Mucosa of descending colon (tissue), 3 donors: Measurements from ENCODE around the gene CTDNEP1. TPM values are rescaled to one million over a fixed set of nuclear protein-coding genes. Genes with fewer than 3 reads are reported as not detected.
A peak's percentile ranks its signal among the peaks of the same experiment; 100 is the strongest.

Experiments used
- ATAC-seq: fragments of 200-7000 bp; cut with Tn5 transposase; one replicate; pipeline ENCODE4 v1.9.1; 2020; ENCODE audit warnings: mild to moderate bottlenecking, moderate library complexity
- DNase-seq, 3 donors: peaks; one replicate each; pipeline ENCODE4 v3.0.0-alpha.2; 2020
- H3K36me3 ChIP-seq: fragments of 200-600 bp; one replicate; pipeline ENCODE4 v1.8.0; 2021; ENCODE audit warnings: low read depth, mild to moderate bottlenecking
- H3K4me1 ChIP-seq: fragments of 200-600 bp; one replicate; pipeline ENCODE4 v1.8.0; 2021; ENCODE audit warnings: low read depth, mild to moderate bottlenecking
- H3K4me3 ChIP-seq: fragments of 200-600 bp; one replicate; pipeline ENCODE4 v1.8.0; 2021; ENCODE audit warnings: mild to moderate bottlenecking
- H3K9me3 ChIP-seq: fragments of 200-600 bp; one replicate; pipeline ENCODE4 v1.8.0; 2021; ENCODE audit warnings: mild to moderate bottlenecking
- CTCF ChIP-seq: fragments of 200-600 bp; IDR thresholded peaks from one replicate; pipeline ENCODE4 v1.8.0; 2022; ENCODE audit warnings: antibody characterized with exemption, mild to moderate bottlenecking
- intact Hi-C, 2 donors: fragments of 100-400 bp; cut with DNase I in 1 of 2; cut with micrococcal nuclease in 1 of 2; formaldehyde crosslinking; loops; one replicate each; pipeline versions ENCODE4 v1.11.0 to v1.11.1; 2022; cut with DNase I, micrococcal nuclease
- total RNA-seq, 3 donors: library from RNA; stranded (reverse); fragmentation: NEBNext Ultra II Directional in 2 of 3; extraction: Animal tissue kit (Norgen Biotek cat#: 25700) in 2 of 3; gene quantifications; one replicate each; pipeline versions ENCODE4 v1.2.1 to v1.2.4, GENCODE V29; 2021 to 2023
- donor health status: DM: no; HTN: no; CAD: no; lungs with moderate emphysema.
- donor health status: DM: no; HTN: no; CAD: no.
- donor health status: DM: no; HTN: yes; CAD: no.

Gene CTDNEP1
- total RNA-seq, 3 donors from 2014 or later: 117 to 123 (median 117) TPM

DNA sequence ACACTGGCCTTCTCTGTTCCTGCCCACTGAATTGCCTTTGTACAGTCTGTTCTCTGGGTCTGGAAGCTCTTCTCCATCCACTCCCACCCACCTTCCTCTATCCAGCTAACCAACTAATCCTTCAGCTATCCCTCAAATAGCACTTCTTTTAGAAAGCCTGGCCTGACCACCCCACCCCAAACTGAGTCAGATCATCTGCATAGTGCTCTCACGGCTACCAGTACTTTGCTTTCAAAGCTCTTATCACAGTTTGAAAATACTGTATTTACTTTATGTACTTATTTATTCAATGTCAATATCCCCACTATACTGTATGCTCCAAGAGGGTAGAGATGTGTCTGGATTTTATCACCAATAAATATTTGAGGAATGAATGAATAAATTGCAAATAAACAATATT, 15.2 kb upstream of the CTDNEP1 start:
- no peaks in the 10 kb centered on the region for H3K9me3 ChIP-seq
- peaks cover 18% of the 10 kb centered on the region for H3K4me1 ChIP-seq
- DNase-seq: no peak
- H3K36me3 ChIP-seq: no peaks in the 10 kb centered on the region
- no peak for ATAC-seq
- no peak overlapping the region for H3K4me3 ChIP-seq
- TF ChIP-seq CTCF: no peak
- intact Hi-C loops: no loop called here

GRCh38 chr17:7263801-7264078, 12.2 kb upstream of the CTDNEP1 start:
- Histone ChIP-seq H3K9me3 (no peaks in the 10 kb centered on the region), H3K4me3 (no peak overlapping the region), H3K4me1 (peaks cover 19% of the 10 kb centered on the region), H3K36me3 (no peaks in the 10 kb centered on the region)
- ATAC-seq (peak; percentile 14), DNase-seq (peak in 2 of 3 donors; percentile 71 to 81)
- intact Hi-C loops: no loop called here
- no peak for TF ChIP-seq CTCF

GRCh38 chr17:7262935-7263800, 11.6 kb upstream of the CTDNEP1 start:
- peaks cover 24% of the 10 kb centered on the region for H3K4me1 ChIP-seq
- TF ChIP-seq CTCF: no peak
- H3K4me3 ChIP-seq: peak overlapping the region; percentile 67
- no peaks in the 10 kb centered on the region for H3K9me3 ChIP-seq
- peak; percentile 67 for ATAC-seq
- peak; percentile 91 to 98 (median 93) for DNase-seq
- intact Hi-C loops: no loop called here
- H3K36me3 ChIP-seq: no peaks in the 10 kb centered on the region

GRCh38 chr17:7262192-7262934, 10.8 kb upstream of the CTDNEP1 start, which contains the start of gene CLDN7:
Gene CLDN7 (minus strand): TSS chr17:7262478. CDS start chr17:7262043, 435 bp downstream.
- Histone ChIP-seq H3K36me3 (no peaks in the 10 kb centered on the region), H3K4me3 (peak within 1 kb of the TSS; percentile 67), H3K9me3 (no peaks in the 10 kb centered on the region), H3K4me1 (peaks cover 32% of the 10 kb centered on the region)
- peak; percentile 23 for TF ChIP-seq CTCF
- ATAC-seq (peak; percentile 69), DNase-seq (peak; percentile 94 to 96 (median 96))
- intact Hi-C loops: no loop called here

DNA sequence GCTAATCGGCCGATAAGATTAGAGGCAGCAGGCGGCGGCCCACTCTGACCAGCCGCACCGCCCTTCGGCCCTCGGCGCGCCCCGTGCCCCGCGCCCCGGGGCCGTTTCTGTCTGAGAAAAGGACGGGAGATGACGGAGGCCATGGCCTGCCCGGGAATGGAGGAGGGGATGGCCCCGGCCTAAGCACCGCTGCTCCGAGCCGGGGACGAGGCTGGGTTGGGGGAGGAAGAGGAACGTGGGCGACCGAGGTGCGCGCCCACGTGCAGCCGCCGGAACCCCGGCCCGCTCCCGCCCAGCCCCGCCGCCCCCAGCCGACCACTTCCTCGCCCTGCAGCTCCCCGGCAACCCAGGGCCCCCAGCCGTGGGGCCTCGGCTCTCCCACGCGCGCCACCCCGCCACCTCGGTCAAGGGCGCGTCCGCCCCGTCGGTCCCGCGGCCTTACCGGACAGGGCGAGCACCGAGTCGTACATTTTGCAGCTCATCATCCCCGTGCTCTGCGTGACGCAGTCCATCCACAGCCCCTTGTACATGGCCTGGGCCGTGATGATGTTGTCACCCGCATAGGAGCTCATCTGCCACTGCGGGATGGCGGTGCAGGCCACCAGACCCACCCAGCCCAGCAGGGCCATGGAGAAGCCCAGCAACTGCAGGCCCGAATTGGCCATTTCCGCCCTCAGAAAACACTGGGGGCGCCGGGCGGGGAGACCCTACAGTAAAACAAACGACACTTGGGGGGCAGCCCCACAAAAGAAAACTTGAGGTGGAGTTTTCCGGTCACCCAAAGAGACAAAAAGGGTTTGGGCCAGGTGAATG, 10.1 kb upstream of the CTDNEP1 start:
- DNase-seq (peak; percentile 30 to 65 (median 62)), ATAC-seq (no peak)
- H3K36me3 ChIP-seq: no peaks in the 10 kb centered on the region
- intact Hi-C loops: no loop called here
- peaks cover 33% of the 10 kb centered on the region for H3K4me1 ChIP-seq
- peak overlapping the region; percentile 67 for H3K4me3 ChIP-seq
- no peak for TF ChIP-seq CTCF
- no peaks in the 10 kb centered on the region for H3K9me3 ChIP-seq
